OCI-LY7 (cell line): ENCODE results near the gene RNU1-4.
"Not testable (repeated sequence)": the region's sequence is repeated elsewhere in the genome, so short reads cannot be mapped to it uniquely, and the experiment has no call there.

Source experiments
- EZH2phosphoT487 ChIP-seq: fragments of 200-600 bp; sonication (generic); IDR thresholded peaks from 2 replicates; pipeline ENCODE4 v1.6.1; 2018; ENCODE audit warnings: low read depth, borderline replicate concordance, mild to moderate bottlenecking, mixed run types, antibody characterized with exemption, low read length, moderate library complexity, mixed read lengths
- TF ChIP-seq, protein P1 (sequence below): fragments of 200-600 bp; sonication (generic); conservative IDR thresholded peaks from 2 replicates; pipeline ENCODE4 v1.5.1; 2014; ENCODE audit warnings: mild to moderate bottlenecking, antibody characterized with exemption, low read length, moderate library complexity, mixed read lengths

DNA sequence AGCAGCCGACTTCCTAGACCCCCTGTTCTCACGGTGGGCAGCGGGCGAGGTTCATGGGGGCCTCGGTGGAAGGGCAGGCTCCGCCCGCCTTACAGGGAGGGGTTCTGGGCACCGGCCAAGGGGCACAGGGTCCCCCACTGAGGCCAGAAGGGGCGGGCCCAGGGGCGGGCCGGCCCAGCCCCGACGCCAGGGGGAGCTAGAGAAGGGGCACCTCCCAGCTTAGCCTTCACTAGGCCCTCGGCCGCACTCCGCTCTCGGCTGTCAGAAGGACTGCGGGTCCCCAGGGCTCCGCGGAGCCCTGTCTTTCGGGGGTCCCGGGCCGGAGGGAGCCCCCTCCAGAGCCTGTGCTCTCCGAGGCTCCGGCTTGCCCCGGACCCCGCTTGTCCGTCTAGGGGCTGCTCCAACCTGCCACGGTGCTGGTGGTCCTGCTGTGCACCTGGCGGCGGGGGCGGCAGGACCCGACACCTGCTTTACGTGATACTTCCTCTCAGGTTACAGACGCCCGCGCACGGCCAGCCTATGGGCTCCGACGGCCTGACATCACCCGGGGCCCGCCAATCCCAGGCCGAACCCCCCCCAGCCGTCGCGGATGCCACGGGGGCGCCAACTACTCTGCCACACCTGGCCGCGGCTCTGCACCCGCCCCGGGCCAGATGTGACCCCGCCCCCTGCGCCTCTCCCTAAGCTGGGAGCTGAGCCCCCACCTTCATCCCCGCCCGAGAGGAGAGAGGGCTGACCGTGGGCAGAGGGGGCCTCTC is 40.0 kb upstream of the RNU1-4 start:
- TF ChIP-seq, protein P1, sequence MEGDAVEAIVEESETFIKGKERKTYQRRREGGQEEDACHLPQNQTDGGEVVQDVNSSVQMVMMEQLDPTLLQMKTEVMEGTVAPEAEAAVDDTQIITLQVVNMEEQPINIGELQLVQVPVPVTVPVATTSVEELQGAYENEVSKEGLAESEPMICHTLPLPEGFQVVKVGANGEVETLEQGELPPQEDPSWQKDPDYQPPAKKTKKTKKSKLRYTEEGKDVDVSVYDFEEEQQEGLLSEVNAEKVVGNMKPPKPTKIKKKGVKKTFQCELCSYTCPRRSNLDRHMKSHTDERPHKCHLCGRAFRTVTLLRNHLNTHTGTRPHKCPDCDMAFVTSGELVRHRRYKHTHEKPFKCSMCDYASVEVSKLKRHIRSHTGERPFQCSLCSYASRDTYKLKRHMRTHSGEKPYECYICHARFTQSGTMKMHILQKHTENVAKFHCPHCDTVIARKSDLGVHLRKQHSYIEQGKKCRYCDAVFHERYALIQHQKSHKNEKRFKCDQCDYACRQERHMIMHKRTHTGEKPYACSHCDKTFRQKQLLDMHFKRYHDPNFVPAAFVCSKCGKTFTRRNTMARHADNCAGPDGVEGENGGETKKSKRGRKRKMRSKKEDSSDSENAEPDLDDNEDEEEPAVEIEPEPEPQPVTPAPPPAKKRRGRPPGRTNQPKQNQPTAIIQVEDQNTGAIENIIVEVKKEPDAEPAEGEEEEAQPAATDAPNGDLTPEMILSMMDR, result not testable (repeated sequence)
- not testable (repeated sequence) for TF ChIP-seq EZH2phosphoT487
